HG02973 (cell line): Measurements from ENCODE around the gene TMEM145.
"Not testable (repeated sequence)": the region's sequence is repeated elsewhere in the genome, so short reads cannot be mapped to it uniquely, and the experiment has no call there.

ENCODE experiments used
- ATAC-seq: cut with Tn5 transposase; IDR thresholded peaks from one replicate; pipeline ENCODE4 v1.9.1; 2021; ENCODE audit warnings: moderate library complexity; ENCODE audit not compliant: unreplicated experiment

TMEM145 gene

DNA sequence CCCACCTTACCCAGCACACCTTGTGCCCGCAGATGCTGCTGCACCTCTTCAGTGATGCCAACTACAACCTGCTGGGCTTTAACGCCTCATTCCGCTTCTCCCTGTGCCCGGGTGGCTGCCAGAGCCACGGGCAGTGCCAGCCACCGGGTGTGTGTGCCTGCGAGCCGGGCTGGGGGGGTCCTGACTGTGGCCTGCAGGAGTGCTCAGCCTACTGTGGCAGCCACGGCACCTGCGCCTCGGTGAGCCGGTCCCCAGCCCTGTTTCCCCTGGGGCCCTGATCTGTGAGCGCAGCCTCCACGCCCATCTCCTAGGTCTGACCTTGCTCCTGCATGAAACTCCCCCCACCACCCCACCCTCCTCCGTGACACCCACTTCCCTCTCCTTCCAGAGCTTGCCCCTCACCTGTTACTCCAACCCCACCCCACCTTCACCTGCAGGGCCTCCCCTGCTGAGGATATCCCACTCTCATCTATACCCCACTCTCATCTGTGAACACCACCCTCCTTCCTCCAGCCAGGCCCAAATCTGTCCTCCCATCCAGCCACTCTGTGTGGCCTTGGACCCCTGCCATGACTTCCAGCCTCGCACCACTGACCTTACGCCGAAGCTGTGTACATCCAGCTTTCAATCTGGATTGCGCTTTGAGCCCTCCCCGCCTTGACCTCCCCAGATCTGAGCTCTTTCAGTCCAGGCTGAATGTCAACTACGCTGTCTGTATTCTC lies 21.0 kb downstream of the TMEM145 start:
- ATAC-seq, result no peak

- no peak for ATAC-seq
These were observed 21.7 kb downstream of the TMEM145 start for GRCh38 chr19:42334697-42335373.

DNA sequence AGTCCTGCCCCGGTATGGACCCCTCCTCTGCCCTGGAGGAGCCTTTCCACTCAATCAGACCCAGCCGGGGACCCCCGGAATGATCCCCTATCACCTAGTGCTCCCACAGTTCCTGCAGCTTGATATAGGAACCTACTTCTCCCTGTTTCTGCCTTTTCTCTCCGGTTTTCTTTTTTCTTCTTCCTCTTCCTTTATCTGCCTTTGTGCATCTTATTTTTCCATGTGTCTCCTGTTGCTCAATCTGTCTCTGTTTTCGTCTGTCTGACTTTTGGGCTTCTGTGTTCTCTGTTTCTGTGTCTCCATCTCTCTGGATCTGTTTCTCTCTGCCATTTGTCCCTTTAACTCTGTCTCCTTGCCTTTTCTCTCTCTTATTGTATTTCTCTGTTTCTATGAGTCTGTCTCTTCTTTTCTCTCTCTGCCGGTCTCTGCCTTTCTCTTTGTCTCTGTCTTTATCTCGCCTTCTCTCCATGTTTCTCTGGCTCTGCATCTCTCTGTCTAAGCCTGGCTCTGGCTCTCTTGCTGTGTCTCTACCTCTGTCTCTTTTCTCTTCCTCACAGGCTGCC lies 22.3 kb downstream of the TMEM145 start:
- no peak for ATAC-seq

GRCh38 chr19:42335971-42336370 lies 22.9 kb downstream of the TMEM145 start:
- ATAC-seq, result no peak

- ATAC-seq, result not testable (repeated sequence)
These were observed 26.2 kb downstream of the TMEM145 start for GRCh38 chr19:42339126-42339860.

GRCh38 chr19:42339922-42340321 lies 26.8 kb downstream of the TMEM145 start:
- ATAC-seq, result not testable (repeated sequence)

DNA sequence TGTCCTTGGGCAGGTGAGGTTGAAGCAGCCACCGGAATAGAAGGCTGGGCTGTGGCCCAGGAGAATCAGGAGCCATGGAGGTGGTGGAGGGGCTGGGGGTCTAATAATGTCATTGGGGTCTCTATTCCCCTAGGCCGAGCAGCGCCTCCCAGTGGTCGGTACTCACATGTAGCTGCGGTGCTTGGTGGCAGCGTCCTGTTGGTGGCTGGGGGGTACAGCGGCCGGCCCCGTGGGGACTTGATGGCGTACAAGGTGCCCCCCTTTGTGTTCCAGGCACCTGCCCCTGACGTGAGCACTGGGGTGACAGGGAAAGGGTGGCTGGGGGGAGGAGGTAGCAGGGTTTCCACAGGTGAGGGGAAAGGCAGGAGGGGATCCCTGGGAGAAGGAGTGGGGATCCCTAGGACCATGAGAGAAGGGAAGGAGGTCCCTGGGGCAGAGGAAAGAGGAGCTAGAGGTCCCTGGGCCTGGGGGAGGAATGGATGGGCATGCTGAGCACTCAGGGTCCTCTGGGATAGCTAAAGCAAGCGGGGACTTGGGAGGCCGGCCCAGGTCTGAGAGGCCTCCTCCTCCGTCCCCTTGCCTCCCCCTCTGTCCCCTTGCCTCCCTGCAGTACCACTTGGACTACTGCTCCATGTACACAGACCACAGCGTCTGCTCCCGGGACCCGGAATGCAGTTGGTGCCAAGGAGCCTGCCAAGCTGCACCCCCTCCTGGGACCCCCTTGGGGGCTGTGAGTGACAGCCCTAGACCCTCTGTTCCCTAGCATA lies 30.4 kb downstream of the TMEM145 start:
- no peak for ATAC-seq

GRCh38 chr19:42344336-42344893 lies 31.3 kb downstream of the TMEM145 start:
- ATAC-seq, result no peak

- ATAC-seq, result no peak
These were observed 32.2 kb downstream of the TMEM145 start for GRCh38 chr19:42345191-42345812.

- no peak for ATAC-seq
These were observed 35.1 kb downstream of the TMEM145 start for GRCh38 chr19:42348211-42348610.

- no peak for ATAC-seq
These were observed 36.4 kb downstream of the TMEM145 start for GRCh38 chr19:42349378-42350107.

- no peak for ATAC-seq
These were observed 37.3 kb downstream of the TMEM145 start for GRCh38 chr19:42350417-42350816.

DNA sequence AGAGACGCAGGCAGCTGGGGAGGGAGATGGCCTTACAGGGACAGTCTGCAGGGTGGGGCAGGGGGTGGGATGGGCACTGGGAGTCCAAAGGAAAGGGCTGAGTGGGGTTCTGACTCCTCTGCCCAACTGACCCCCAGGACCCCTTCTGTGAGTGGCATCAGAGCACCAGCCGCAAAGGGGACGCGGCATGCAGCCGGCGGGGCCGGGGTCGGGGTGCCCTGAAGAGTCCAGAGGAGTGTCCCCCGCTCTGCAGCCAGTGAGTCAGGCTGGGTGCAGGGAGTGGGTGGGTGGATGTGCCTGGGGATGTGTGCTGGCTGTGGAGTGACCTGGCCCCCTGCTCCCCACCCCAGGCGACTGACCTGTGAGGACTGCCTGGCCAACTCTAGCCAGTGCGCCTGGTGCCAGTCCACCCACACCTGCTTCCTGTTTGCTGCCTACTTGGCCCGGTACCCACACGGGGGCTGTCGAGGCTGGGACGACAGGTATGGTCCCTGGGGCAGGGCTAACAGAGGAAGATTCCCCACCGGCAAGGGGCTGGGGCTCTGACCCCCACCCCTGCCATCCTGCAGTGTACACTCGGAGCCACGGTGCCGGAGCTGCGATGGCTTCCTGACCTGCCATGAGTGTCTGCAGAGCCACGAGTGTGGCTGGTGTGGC lies 38.1 kb downstream of the TMEM145 start:
- ATAC-seq, result no peak

DNA sequence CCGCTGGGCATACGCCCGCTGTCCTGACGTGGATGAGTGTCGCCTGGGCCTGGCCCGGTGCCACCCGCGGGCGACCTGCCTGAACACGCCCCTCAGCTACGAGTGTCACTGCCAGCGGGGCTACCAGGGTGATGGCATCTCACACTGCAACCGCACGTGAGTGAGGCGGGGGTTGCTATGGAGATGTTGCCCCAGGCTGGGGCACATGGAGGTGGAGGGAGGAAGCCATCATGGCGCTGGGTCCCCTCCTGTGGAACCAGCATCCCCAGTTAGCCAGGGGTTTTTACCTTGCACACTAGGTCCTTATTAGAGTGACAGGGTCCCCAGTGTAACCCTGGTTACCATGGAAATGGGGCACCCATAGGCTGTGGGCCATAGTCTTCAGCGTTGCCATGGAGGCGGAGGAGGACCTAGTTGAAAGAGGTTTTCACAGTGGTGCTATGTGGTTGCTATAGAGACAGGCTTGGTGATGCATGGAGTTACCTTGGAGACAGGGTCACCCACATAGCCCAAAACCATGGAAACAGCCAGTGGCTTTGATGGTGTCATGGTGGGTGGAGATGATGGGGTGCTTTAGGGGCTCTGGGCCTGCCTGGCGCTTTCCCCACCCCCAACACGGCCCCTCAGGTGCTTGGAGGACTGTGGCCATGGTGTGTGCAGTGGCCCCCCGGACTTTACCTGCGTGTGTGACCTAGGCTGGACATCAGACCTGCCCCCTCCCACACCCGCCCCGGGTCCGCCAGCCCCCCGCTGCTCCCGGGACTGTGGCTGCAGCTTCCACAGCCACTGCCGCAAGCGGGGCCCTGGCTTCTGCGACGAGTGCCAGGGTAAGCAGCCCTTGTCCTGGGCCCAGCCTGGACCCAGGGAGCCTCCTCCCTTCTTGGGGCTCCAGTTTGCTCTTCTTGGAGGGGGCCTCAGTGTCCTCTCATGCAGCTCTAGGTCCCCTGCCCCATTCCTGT lies 39.5 kb downstream of the TMEM145 start:
- ATAC-seq, result no peak

DNA sequence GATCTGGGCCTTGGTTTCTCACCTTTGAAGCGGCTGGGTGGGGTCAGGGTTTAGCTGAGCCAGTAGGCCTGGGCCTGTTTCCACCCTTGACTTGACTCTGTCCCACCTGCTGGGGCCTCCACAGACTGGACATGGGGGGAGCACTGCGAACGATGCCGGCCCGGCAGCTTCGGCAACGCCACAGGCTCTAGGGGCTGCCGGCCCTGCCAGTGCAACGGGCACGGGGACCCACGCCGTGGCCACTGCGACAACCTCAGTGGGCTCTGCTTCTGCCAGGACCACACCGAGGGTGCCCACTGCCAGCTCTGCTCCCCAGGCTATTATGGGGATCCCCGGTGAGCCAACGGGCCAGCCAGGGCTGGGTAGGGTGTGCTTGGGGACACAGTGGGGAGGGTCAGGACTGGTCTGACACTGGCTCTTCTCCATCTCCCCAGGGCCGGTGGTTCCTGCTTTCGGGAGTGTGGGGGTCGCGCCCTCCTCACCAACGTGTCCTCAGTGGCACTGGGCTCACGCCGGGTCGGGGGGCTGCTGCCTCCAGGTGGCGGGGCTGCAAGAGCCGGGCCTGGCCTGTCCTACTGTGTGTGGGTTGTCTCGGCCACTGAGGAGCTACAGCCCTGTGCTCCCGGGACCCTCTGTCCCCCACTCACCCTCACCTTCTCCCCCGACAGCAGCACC lies 40.4 kb downstream of the TMEM145 start:
- ATAC-seq, result no peak

DNA sequence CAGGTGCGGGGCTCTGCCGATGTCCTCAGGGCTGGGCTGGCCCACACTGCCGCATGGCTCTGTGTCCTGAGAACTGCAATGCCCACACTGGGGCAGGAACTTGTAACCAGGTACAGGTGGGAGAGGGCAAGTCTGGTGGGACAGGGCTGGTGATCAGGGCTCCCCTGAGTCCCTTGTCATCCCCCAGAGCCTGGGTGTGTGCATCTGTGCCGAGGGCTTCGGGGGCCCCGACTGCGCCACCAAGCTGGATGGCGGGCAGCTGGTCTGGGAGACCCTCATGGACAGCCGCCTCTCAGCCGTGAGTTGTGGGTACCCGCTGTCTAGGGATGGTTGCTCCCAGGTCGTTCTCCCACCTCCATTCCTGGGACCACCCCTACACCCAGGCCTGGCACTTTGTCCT lies 42.8 kb downstream of the TMEM145 start:
- ATAC-seq, result no peak

DNA sequence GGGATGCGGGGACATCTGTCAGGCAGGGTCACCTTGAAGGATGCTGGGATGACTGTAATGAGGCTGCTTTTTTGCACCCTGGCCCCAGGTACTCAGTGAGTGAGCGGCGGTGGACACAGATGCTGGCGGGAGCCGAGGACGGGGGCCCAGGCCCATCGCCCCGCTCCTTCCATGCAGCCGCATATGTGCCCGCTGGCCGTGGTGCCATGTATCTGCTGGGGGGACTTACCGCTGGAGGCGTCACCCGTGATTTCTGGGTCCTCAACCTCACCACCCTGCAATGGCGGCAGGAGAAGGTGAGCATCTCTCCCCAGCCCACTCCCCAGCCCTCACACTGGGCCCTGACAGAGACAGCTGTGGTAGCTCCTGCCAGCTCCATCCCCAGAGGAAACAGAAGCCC lies 43.6 kb downstream of the TMEM145 start:
- no peak for ATAC-seq
